Lower lobe of right lung (tissue), 2 donors: ENCODE measurements around the gene RPL36AL. TPM values are rescaled to one million over a fixed set of nuclear protein-coding genes. Genes with fewer than 3 reads are reported as not detected.

ENCODE experiments used
- ATAC-seq, 2 donors: fragments of 200-7000 bp; cut with Tn5 transposase; one replicate each; pipeline ENCODE4 v1.9.1; 2020 to 2022; ENCODE audit warnings: mild to moderate bottlenecking in 2 of 2, moderate library complexity in 2 of 2
- DNase-seq: peaks from one replicate; pipeline ENCODE4 v3.0.0-alpha.2; 2020
- H3K27ac ChIP-seq: fragments of 200-600 bp; one replicate; pipeline ENCODE4 v1.8.0; 2022
- H3K27me3 ChIP-seq: fragments of 200-600 bp; one replicate; pipeline ENCODE4 v1.8.0; 2022; ENCODE audit warnings: low read depth
- H3K36me3 ChIP-seq: fragments of 200-600 bp; one replicate; pipeline ENCODE4 v1.8.0; 2022; ENCODE audit warnings: mild to moderate bottlenecking
- H3K4me1 ChIP-seq: fragments of 200-600 bp; one replicate; pipeline ENCODE4 v1.8.0; 2022
- H3K4me3 ChIP-seq: fragments of 200-600 bp; one replicate; pipeline ENCODE4 v1.8.0; 2022; ENCODE audit warnings: mild to moderate bottlenecking
- H3K9me3 ChIP-seq: fragments of 200-600 bp; one replicate; pipeline ENCODE4 v1.8.0; 2022
- CTCF ChIP-seq: fragments of 200-600 bp; IDR thresholded peaks from one replicate; pipeline ENCODE4 v1.8.0; 2022; ENCODE audit warnings: antibody characterized with exemption, mild to moderate bottlenecking
- intact Hi-C: fragments of 100-400 bp; cut with DNase I; formaldehyde crosslinking; loops from one replicate; pipeline ENCODE4 v1.11.0; 2022
- total RNA-seq: library from RNA; stranded (reverse); fragmentation: NEBNext Ultra II Directional; extraction: Animal tissue kit (Norgen Biotek cat#: 25700); gene quantifications from one replicate; pipeline ENCODE4 v1.2.1, GENCODE V29; 2021
- donor health status: DM: no; HTN: yes; CAD: no; lungs with severe emphysema.

RPL36AL gene
- total RNA-seq, 1 donor from 2014 or later, result 153 TPM

GRCh38 chr14:49615776-49616175 is 4.7 kb downstream of the RPL36AL start:
- TF ChIP-seq CTCF, result no peak
- H3K27me3 ChIP-seq, result no peaks in the 10 kb centered on the region
- ATAC-seq, result no peak
- no peak for DNase-seq
- peaks cover 22% of the 10 kb centered on the region for H3K36me3 ChIP-seq
- intact Hi-C loops, result no loop called here
- no peak overlapping the region for H3K27ac ChIP-seq
- peaks cover 10% of the 10 kb centered on the region for H3K4me1 ChIP-seq
- no peak overlapping the region for H3K4me3 ChIP-seq
- no peaks in the 10 kb centered on the region for H3K9me3 ChIP-seq

GRCh38 chr14:49614196-49614595 is 6.2 kb downstream of the RPL36AL start:
- H3K36me3 ChIP-seq, result peaks cover 21% of the 10 kb centered on the region
- peaks cover 7% of the 10 kb centered on the region for H3K4me1 ChIP-seq
- H3K27ac ChIP-seq, result no peak overlapping the region
- no peak for TF ChIP-seq CTCF
- no peaks in the 10 kb centered on the region for H3K9me3 ChIP-seq
- intact Hi-C loops, result no loop called here
- H3K4me3 ChIP-seq, result no peak overlapping the region
- ATAC-seq (no peak), DNase-seq (no peak)
- no peaks in the 10 kb centered on the region for H3K27me3 ChIP-seq

GRCh38 chr14:49612671-49613070 is 7.8 kb downstream of the RPL36AL start:
- intact Hi-C loops, result no loop called here
- no peak for ATAC-seq

GRCh38 chr14:49612251-49612650 is 8.2 kb downstream of the RPL36AL start:
- TF ChIP-seq CTCF, result no peak
- no peak for DNase-seq
- intact Hi-C loops, result no loop called here
- Histone ChIP-seq H3K36me3 (peaks cover 2% of the 10 kb centered on the region), H3K4me1 (no peaks in the 10 kb centered on the region), H3K9me3 (no peaks in the 10 kb centered on the region), H3K27ac (no peak overlapping the region), H3K27me3 (no peaks in the 10 kb centered on the region), H3K4me3 (no peak overlapping the region)
- no peak for ATAC-seq

More at GRCh38 chr14:49612671-49613070, 7.8 kb downstream of the RPL36AL start:
- H3K4me3 ChIP-seq, result no peak overlapping the region
- H3K36me3 ChIP-seq, result peaks cover 6% of the 10 kb centered on the region
- H3K27ac ChIP-seq, result no peak overlapping the region
- no peaks in the 10 kb centered on the region for H3K9me3 ChIP-seq
- H3K4me1 ChIP-seq, result no peaks in the 10 kb centered on the region
- H3K27me3 ChIP-seq, result no peaks in the 10 kb centered on the region
- DNase-seq, result no peak
- TF ChIP-seq CTCF, result no peak

- no peak for ATAC-seq
- intact Hi-C loops, result no loop called here
- no peaks in the 10 kb centered on the region for H3K27me3 ChIP-seq
Measured at GRCh38 chr14:49607583-49607982, 12.8 kb downstream of the RPL36AL start.

More at GRCh38 chr14:49607583-49607982, 12.8 kb downstream of the RPL36AL start:
- no peaks in the 10 kb centered on the region for H3K4me1 ChIP-seq
- H3K27ac ChIP-seq, result no peak overlapping the region
- H3K4me3 ChIP-seq, result no peak overlapping the region
- no peak for TF ChIP-seq CTCF
- no peaks in the 10 kb centered on the region for H3K36me3 ChIP-seq
- no peak for DNase-seq
- H3K9me3 ChIP-seq, result no peaks in the 10 kb centered on the region
